GM10266 (cell line): ENCODE results near the gene TEKTIP1.

Source experiments
- DNase-seq: peaks from one replicate; pipeline ENCODE4 v3.0.0; 2012; ENCODE audit errors: extremely low spot score
- CTCF ChIP-seq: IDR thresholded peaks from 2 replicates; pipeline ENCODE4 v1.5.1; 2012; ENCODE audit warnings: mild to moderate bottlenecking, low read depth; ENCODE audit not compliant: control insufficient read depth, insufficient read depth; ENCODE audit errors: missing control alignments

Gene TEKTIP1

GRCh38 chr19:3549816-3550215 is 10.8 kb downstream of the TEKTIP1 start:
- no peak for DNase-seq
- TF ChIP-seq CTCF = no peak

- DNase-seq = no peak
- TF ChIP-seq CTCF = no peak
Measured at GRCh38 chr19:3550947-3551791, 12.2 kb downstream of the TEKTIP1 start.

GRCh38 chr19:3551792-3552095 is 12.8 kb downstream of the TEKTIP1 start:
- TF ChIP-seq CTCF = no peak
- no peak for DNase-seq

- DNase-seq = no peak
- no peak for TF ChIP-seq CTCF
Measured at GRCh38 chr19:3554254-3555083, 15.5 kb downstream of the TEKTIP1 start.

GRCh38 chr19:3555653-3556422 is 16.9 kb downstream of the TEKTIP1 start:
- DNase-seq = no peak
- TF ChIP-seq CTCF = no peak

GRCh38 chr19:3556423-3556977 is 17.5 kb downstream of the TEKTIP1 start:
- DNase-seq = no peak

More at GRCh38 chr19:3556423-3556977, 17.5 kb downstream of the TEKTIP1 start:
- no peak for TF ChIP-seq CTCF
